22Rv1 (cell line): Measurements from ENCODE around the gene CGREF1.

Experiments
- ZFX ChIP-seq: fragments of 450-650 bp; IDR thresholded peaks from 2 replicates; pipeline ENCODE4 v1.6.1; 2017; ENCODE audit warnings: antibody characterized with exemption, borderline replicate concordance
- TF ChIP-seq, protein P1 (sequence below): fragments of 450-650 bp; IDR thresholded peaks from 2 replicates; pipeline ENCODE4 v1.5.1; 2017; ENCODE audit warnings: mild to moderate bottlenecking

DNA sequence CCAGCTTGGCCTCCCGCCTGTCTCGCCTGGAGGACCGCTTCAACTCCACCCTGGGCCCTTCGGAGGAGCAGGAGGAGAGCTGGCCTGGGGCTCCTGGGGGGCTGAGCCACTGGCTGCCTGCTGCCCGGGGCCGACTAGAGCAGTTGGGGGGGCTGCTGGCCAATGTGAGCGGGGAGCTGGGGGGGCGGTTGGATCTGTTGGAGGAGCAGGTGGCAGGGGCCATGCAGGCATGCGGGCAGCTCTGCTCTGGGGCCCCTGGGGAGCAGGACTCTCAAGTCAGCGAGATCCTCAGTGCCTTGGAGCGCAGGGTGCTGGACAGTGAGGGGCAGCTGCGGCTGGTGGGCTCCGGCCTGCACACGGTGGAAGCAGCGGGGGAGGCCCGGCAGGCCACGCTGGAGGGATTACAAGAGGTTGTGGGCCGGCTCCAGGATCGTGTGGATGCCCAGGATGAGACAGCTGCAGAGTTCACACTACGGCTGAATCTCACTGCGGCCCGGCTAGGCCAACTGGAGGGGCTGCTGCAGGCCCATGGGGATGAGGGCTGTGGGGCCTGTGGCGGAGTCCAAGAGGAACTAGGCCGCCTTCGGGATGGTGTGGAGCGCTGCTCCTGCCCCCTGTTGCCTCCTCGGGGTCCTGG, 36.0 kb downstream of the CGREF1 start:
- TF ChIP-seq, protein P1, sequence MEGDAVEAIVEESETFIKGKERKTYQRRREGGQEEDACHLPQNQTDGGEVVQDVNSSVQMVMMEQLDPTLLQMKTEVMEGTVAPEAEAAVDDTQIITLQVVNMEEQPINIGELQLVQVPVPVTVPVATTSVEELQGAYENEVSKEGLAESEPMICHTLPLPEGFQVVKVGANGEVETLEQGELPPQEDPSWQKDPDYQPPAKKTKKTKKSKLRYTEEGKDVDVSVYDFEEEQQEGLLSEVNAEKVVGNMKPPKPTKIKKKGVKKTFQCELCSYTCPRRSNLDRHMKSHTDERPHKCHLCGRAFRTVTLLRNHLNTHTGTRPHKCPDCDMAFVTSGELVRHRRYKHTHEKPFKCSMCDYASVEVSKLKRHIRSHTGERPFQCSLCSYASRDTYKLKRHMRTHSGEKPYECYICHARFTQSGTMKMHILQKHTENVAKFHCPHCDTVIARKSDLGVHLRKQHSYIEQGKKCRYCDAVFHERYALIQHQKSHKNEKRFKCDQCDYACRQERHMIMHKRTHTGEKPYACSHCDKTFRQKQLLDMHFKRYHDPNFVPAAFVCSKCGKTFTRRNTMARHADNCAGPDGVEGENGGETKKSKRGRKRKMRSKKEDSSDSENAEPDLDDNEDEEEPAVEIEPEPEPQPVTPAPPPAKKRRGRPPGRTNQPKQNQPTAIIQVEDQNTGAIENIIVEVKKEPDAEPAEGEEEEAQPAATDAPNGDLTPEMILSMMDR = no peak
- TF ChIP-seq ZFX = no peak
